Stimulated activated CD8-positive, alpha-beta memory T cell treated with anti-CD3 and anti-CD28 coated beads, Interleukin-7, amount 100 ng/mL, for 24 hours (primary cell): ENCODE results near the gene AKR1C1.
"Not testable (repeated sequence)": the region's sequence is repeated elsewhere in the genome, so short reads cannot be mapped to it uniquely, and the experiment has no call there.

ENCODE experiments used
- DNase-seq: peaks from one replicate; pipeline ENCODE4 v3.0.0-alpha.2; 2020; ENCODE audit warnings: low read depth

Gene AKR1C1

DNA sequence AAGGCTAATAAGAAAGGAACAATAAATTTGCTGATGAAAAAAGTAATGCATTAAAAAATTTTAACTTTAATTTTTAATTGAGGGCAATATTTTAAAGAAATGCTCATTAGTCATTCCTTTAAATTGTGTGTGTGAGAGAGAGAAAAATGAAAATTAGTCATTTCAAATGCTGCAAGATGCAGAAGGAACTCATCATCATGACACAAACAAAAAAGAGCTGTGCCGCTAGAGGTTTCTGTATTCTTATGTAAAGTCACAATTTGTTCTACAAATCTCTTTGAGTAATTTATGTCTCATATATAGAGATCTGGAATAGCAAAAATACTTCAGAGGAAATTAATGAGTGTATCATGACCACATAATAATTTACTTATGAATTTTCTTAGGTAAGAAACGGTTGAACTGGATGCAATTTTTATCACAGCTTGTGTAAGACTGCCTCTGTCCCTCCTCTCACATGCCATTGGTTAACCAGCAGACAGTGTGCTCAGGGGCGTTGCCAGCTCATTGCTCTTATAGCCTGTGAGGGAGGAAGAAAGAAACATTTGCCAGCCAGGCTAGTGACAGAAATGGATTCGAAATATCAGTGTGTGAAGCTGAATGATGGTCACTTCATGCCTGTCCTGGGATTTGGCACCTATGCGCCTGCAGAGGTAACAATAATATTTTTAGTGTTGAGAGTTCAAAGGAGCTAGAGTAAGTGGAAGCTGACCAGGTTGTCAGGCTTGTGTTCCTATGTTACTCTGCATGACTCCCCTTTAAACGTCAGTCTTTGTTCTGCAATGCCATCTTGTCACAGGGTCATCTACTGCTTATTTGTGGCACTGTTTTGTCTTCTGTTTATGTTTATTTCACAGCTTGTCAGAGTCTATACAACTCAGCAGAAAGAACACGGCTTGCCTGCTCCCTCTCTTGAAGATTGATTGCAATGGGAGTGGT lies at the start of gene AKR1C1:
Gene AKR1C1 (plus strand): TSS at position 540 of the 939 bp plus-strand sequence. CDS start 30 bp downstream, at position 570.
- DNase-seq, result not testable (repeated sequence)

DNA sequence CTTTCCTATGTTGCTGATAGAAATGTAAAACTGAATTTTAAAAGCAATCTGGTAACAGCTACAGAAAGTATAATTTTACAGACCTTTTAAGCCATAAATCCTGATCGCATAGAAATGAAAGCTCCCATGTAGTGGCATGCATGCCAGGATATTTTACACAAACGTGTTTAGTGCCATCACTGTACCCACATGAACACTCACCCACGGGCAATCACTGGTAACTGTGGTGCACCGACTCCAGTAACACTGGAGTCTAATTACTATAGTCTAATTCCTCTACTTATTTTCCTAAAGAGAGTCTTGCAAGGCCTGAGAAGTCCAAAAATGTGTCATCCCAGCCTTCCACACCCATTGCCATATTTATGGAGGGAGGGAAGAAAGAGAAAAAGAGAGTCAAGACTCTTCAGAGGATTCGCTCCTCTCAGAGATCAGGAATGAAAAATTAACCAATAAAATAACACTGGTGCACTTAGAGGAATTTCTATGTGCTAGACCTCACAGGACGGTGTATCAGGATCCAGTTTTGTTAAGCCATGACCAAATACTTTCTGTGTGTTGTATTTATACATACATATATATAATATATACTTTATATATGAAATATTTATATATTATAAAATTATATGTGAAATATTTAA lies 48.9 kb upstream of the AKR1C1 start:
- DNase-seq, result no peak

DNA sequence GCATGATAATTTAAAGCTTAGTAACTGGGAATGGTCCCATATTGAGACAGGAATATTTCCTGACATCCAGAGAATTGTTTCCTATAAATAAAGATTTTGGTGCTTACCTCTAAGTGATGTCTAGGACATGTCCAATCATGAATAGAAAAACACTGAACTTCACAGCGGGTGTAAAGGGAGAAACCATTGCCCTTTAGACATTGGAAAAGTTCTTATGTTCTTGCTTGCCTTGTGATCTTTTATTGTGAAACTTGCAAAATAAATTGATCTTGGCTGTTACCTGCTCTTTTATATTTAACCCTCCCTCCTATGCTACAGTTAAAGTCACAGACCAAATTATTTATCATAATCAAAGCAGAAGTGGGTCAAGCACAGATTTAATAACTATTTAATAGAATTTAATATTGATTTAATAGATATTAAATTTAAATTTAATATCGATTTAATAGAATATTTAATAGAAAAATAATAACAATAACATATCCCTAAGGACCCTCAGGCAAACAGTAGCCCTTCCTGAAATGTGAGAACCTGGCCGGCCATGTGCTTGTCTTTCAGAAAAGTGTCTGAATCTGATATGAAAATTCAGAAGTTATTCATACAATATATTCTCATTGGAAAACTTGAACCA lies 47.0 kb upstream of the AKR1C1 start:
- no peak for DNase-seq

DNA sequence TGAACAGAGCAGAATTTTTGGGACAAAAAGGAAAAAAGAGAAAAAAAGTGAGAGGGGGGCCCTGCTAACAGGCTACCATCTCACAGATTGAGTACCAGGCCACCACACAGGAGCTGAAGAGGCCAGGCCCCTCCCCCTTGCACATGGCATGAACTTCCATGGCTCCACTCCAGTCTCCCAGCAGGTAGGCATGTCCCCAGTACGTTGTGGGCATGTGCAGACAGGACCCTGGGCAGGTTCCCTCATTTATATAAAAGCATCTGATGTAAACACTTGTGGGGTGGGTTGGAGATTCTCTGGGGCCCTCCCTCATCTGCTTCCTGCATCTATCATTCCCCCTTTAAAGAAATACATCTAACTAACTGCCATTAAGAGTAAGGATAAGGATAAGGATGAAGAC lies 45.0 kb upstream of the AKR1C1 start:
- DNase-seq, result no peak

DNA sequence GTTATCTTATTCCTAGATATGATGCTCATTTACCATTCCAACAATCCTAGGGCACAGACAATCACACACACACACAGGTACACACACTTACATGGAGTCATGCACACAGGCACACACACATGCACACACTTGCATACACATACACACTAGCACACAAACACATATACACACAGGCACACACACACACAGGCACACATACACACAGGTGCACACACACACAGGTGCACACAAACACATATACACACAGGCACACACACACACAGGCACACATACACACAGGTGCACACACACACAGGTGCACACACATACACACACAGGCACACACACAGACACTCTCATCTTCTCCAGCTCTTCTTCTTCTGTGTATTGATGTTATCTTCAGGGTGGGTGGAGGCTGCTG lies 38.7 kb upstream of the AKR1C1 start:
- DNase-seq, result not testable (repeated sequence)

DNA sequence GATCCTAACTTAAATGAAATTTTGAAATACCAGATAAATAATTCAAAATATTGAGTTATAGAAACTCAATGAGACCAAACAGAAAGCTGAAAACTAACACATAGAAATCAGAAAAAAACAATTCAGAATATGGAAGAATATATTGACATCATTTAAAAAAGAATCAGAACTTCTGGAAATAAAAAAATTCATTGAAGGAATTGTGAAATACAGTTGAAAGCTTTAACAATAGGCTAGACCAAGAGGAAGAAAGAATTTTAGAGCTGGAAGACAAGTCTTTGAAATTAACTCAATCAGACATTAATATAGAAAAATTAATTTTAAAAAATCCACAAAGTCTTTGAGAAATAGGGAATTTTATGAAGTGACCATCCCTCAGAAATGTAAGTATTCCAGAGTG lies 36.8 kb upstream of the AKR1C1 start:
- DNase-seq, result no peak

DNA sequence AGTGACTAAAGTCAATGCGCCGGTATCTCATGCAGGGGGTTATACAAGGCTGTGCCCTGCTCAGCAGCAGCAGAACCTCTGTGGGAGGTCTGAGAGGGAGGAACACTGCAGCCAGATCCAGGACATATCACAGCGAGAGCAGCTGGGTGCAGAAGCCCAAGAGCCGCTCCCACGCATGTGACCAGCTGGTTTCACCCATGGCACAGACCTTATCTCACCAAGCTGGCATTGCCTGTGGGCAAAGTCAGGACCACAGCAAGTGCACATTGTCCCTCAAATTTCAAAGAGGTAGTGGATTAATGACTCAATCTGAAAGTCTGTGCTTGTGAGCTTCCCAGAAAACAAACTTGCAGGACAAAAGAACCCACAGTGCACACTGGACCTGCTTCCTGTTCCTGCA lies 31.6 kb upstream of the AKR1C1 start:
- DNase-seq, result no peak

DNA sequence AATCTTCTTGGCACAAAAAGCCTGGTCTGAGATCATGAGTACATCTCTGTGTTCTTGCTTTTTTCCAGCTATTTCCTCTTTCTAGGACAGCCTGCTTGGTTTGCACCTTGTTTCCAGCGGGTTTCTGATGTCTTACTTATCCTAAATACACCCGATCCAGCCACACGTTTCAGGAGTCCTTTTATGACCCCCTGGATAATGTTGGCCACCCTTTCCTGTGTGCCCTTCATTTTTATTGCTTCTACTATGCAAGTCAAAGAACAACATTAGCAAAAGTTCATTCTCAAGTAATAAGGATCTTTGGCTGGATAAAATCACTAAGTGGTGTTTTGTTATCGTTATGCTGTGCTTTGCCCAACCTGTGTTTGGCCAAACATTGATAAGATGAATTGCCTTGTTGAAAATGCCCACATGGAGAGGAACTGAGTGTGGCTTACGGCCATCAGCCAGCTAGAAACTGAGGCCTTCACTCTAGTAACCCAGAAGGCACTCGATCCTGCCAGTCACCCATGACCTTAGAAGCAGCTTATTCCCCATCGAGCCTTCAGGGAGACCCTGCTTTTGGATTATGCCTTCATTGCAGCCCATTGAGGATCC lies 28.7 kb upstream of the AKR1C1 start:
- DNase-seq, result no peak

DNA sequence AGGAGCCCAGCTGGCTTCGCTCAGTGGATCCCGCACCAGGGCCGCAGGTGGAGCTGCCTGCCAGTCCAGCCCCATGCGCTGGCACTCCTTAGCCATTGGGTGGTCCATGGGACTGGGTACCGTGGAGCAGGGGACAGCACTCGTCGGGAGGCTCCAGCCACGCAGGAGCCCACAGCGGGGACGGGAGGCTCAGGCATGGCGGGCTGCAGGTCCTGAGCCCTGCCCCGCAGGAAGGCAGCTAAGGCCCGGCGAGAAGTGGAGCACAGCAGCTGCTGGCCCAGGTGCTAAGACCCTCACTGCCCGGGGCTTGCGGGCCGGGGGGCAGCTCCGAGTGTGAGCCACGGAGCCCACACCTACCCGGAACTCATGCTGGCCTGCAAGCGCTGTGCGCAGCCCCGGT lies 25.9 kb upstream of the AKR1C1 start:
- no peak for DNase-seq

DNA sequence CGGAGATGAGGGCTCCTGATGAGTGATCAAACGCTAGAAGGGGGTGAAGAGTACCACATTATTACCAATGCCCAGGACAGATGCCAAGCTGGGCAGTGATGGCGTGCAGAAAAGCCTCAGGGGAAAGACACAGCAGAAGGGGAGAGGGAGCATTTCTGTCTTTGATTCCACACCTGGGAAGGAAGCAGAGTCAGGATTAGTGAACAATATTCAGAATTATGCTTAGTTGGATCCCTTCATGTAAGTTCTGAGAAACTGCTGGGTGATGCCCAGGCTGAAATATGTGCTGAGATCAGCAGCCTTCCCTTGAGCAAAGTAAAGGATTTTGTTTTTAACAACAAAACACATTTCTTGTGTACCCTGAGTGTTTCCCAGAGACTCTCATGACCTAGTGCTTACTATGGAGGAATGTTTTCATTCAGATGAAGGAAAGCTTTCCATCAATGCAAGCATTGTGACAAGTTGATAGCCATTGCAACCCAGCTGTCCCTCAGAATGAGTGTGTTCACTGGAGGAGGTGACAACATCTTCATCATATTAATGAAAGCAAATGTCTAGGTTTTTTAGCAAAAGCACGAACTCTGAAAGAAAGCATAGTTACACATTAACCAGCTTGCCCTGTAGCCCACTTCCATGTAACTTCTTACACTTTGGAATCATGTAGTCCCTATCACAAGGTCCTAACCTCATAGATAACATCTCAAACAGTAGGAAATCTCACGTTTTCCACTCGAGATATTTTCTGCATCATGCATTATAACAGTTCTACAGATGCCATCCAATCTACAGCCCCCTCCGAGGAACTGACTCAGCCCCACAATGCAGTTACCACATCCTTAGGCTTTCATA lies 23.8 kb upstream of the AKR1C1 start:
- DNase-seq, result no peak

DNA sequence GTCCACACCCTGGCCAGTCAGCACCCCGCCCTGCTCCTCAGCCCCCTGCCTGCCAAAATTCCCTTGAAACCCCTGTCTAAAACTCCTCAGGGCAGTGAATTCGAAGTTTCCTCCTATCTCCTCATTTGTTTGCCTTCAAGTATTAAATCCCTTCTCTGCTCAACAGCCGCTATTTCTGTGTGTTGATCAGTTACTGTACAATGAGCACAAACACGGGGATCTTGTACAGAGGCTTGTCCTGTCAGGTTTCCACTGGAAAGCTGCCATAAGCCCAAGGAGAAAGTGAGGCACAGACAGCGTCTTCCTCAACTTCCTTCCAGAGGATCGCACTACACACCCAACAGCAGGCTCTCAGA lies 23.2 kb upstream of the AKR1C1 start:
- DNase-seq, result not testable (repeated sequence)

DNA sequence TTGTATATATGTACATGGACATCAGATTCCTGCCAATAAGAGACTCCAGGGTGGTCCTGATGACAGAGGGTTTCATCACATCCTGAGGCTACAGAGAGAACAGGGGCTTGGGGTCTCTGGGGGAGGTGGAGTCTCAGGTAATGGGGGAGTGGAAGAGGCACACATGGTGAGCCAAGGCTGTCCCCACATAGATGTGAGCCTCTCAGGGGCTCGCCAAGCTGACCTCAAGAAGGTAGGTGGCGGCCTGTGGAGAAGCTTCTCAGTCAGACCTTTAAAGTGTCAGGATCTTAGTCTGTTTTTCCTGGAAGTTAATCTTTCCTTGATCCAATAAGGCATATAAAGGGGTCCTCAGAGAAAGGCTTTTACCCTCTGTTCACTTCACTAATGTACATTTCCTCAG lies 22.3 kb upstream of the AKR1C1 start:
- DNase-seq, result not testable (repeated sequence)

DNA sequence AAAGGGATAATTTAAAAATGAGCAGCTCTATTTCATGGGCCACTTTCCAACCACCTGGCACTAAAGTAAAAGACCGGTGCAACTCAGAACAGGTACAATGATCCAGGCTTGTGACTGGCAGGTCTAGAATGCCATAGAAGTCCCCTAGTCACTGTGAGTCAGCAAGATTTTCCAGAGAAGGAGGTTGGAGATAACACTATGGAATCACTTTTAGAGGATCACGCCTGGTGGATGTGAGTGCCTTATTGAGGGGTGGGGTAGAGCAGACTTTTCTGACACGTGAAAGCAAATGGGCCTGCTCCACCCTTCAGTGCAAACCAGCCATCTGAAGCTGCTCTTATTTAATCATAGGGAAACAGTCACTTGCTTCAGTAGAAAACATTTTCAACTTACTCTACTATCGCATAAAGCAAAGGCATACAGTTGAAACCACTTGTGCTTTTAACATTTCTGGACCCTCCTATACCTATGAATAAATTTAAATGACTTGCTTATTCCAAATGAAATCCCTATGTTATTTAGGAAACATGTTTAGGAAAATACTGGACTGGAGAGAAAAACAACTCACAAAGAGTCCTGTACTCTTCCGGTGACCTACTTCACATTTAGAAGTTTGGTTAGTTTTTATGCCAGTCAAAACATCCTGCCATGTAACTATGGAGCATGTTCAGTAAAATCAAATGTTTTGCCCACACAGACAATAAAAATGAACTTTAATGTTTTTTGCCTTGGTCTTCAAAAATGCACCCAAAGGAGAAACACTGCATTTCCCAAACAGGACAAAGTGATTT lies 21.5 kb upstream of the AKR1C1 start:
- no peak for DNase-seq

DNA sequence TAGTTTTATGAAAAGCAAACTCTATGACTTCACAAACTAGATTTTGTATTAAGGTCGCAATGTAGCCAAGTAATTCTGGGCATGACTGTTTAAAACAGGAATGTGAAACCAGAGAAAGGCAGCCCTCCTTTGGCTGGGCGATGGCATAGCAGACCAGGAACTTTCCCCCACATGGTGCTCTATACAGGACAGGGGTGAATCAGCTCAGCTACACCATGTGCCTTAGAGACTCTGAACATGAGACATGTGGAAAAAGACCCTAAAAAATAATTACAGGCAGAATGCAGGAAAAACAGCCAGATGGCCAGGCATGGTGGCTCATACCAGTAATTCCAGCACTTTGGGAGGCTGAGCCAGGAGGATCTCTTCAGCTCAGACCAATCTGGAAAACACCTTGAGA lies 20.3 kb upstream of the AKR1C1 start:
- DNase-seq, result not testable (repeated sequence)

DNA sequence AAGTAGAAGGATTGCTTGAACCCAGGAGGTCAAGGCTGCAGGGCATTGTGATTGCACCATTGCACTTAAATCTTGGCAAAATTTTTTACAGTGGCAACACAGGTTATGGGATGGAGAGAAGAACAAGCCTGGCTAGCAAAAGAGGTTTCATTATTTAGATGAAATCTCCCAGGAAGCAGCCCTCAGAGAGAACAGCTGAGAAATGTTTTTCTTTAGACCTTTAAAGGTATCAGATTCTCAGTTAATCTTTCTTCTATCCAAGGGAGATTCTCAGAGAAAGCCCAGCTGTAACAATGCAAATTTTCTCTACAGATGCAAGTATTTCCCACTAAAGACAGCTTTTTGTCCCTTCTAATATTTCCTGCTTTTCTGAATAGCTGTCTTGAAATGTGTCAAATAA lies 19.8 kb upstream of the AKR1C1 start:
- DNase-seq, result not testable (repeated sequence)

DNA sequence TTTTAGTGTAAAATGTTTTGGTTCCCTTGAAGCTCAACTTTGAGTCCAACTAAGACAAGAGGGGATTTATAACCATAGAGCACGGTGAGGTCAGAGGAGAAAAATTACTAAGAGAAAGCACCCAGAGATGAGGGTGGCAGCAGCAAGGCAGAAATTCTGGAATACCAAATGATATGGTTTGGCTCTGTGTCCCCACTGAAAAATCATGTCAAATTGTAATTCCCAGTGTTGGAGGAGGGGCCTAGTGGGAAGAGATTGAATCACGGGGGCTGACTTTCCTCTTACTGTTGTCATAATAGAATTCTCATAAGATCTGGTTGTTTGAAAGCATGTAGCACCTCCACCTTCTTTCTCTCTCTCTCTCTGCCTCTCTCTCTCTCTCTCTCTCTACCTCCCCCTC lies 19.4 kb upstream of the AKR1C1 start:
- no peak for DNase-seq

DNA sequence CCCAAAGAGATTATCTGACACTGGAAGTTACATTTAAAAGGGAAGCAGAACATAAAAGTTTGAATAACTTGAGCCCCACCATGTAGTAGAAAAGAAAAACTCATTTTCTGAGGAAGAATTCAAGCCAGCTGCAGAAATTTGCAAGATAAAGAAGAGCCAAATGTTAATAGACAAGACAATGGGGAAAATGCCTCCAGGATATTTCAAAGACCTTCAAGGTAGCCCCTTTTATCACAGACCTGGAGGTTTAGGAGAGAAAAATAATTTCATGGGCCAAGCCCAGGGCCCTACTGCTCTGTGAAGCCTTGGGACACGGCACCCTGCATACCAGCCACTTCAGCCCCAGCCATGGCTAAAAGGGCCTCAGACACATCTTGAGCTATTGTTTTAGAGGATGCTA lies 18.4 kb upstream of the AKR1C1 start:
- no peak for DNase-seq

DNA sequence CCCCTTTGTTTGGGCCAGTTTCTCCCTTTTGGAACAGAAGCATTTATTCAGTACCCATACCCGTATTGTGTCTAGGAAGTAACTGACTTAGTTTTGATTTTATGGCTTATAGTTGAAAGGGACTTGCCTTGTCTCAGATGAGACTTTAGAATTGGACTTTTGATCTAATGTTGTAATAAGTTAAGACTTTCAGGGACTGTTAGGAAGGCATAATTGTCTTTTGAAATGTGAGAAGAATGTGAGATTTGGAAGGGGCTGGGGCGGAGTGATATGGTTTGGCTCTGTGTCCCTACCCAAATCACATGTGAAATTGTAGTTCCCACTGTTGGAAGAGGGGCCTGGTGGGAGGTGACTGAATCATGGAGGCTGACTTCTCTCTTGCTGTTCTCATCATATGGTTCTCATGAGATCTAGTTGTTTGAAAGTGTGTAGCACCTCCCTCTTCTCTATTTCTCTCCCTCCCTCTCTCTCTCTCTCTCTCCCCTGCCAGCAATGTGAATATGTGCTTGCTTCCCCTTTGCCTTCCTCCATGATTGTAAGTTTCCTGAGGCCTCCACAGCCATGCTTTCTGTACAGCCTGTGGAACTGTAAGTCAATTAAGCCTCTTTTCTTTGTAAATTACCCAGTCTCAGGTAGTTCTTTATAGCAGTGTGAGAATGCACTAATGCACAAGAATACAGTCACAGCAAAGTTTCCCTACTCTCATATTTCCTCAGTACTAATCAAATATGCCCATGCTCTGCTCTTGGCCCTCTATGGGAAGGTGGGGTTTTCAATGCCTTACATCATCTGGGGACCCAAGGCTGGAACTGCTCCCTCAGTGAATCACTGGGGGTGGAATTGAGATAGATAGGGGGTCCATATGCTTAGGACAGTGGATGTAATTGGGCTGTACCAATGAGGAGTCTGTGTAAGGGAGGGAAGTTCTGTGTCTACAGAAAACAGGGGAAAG lies 17.2 kb upstream of the AKR1C1 start:
- no peak for DNase-seq

DNA sequence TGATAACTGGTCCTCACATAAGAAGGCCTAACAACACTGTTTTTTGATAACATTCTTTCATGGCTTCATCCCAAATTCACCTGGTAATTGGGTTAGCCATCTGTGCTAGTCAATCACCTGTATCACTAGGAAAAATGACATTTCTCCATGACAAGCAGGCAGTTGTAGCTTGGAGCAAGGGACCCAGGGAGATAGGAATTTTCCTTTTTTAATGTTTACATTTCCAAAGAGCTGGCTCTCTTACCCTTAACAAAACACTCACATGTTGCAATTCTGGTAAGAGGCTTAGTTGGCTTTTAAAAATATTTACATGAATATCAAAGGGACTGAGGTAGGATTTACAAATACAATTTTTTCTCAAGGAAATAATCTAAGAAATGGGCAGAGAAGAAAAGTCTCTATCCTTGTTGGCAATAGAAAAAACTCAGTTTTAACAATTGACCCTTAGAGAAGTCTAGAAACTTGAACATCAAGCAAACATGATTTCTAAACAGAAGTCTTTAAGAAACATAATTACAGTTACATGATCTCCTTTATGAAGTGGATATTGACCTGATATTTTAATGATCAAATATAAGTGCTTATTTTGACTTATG lies 16.1 kb upstream of the AKR1C1 start:
- DNase-seq, result no peak
